Stimulated activated CD4-positive, alpha-beta T cell treated with anti-CD3 and anti-CD28 coated beads, Interleukin-12 subunit alpha, Interleukin-12 subunit beta, amount 100 ng/mL, for 24 hours (primary cell): ENCODE measurements around the gene ZSWIM9.
"Not testable (repeated sequence)": the region's sequence is repeated elsewhere in the genome, so short reads cannot be mapped to it uniquely, and the experiment has no call there.

ENCODE experiments used
- DNase-seq, 2 experiments: peaks; one replicate each; pipeline ENCODE4 v3.0.0-alpha.2; 2020; ENCODE audit warnings: low read depth in 2 of 2

Gene ZSWIM9

GRCh38 chr19:48213959-48214358 is 43.5 kb downstream of the ZSWIM9 start:
- DNase-seq: no peak

- DNase-seq: no peak
These were observed 46.5 kb downstream of the ZSWIM9 start for GRCh38 chr19:48216933-48217332.

DNA sequence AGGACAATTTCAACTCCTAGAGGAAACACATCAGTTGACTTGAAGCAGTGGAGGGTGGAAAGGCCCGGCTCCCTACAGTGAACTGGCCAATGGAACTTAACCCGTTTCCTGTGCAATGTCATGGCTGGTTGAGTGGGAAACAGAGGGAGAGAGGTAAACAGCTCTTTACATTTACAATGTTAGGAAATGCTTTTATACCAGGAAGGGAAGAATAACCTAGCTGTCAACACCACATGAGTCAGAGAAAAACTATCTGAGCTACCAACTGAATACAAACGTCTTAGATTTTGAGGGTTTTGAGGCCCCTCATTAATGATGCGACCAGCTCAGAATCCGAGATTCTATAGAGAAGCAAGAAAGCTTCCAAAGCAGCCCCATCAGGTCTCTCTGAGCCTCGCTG is 48.5 kb downstream of the ZSWIM9 start:
- no peak for DNase-seq

- DNase-seq: not testable (repeated sequence)
These were observed 50.3 kb downstream of the ZSWIM9 start for GRCh38 chr19:48220784-48221183.

DNA sequence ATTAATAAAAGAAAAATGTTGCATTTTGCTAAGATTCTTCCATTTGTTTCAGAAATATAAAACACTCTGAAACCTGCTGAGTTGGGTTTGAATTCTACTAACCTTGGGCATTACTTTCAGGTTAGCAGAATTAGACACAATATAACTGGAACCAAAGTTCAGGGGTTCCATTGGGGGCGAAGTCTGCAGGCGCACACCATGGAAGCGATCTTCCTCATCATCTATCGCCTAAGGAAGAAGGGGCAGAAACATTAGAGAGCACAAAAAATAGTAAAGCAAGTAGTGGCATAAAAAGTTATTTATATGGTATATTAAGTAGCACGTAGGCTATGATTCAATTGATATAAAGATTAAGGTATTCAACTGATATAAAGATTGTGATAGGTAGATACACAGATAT is 51.1 kb downstream of the ZSWIM9 start:
- no peak for DNase-seq

- no peak for DNase-seq
These were observed 60.2 kb downstream of the ZSWIM9 start for GRCh38 chr19:48230555-48231129.

- DNase-seq: no peak
These were observed 66.6 kb downstream of the ZSWIM9 start for GRCh38 chr19:48237057-48237456.

GRCh38 chr19:48239120-48239519 is 68.6 kb downstream of the ZSWIM9 start:
- DNase-seq: no peak

DNA sequence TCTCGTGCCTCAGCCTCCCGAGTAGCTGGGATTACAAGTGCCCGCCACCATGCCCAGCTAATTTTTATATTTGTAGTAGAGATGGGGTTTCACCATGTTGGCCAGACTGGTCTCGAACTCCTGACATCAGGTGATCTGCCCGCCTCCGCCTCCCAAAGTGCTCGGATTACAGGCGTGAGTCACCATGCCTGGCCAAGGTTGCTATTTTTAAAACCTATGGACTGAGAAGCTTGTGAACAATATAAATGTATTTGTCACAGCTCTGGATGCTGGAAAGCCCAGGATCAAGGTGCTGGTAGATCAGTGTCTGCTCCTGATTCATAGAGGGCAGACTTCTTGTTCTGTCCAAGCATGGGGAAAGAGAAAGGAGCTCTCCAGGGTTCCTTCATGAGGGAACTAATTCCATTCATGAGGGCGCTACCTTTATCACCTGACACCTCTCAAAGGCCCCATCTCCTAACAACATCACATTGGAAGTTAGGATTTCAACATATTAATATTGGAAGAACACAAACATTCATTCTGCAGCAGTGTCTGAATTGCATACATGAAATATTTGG is 69.2 kb downstream of the ZSWIM9 start:
- DNase-seq: no peak

DNA sequence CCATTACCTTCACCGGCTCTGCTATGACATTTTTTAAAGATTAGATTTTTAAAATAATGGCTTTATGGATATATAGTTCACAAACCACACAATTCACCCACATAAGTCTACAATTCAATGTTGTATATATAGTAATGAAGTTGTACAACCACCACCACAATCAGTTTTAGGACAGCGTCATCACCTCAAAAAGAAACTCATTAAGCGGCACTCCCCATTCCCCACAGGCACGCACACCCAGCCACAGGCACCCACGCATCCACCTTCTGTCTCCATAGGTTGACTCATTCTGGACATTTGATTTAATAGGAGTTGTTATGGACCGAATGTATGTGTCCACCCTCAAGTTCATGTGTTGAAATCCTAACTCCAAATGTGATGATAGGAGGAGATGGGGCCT is 71.3 kb downstream of the ZSWIM9 start:
- not testable (repeated sequence) for DNase-seq

GRCh38 chr19:48244281-48244680 is 73.8 kb downstream of the ZSWIM9 start:
- no peak for DNase-seq

GRCh38 chr19:48246101-48246500 is 75.6 kb downstream of the ZSWIM9 start:
- DNase-seq: no peak

- DNase-seq: no peak
These were observed 76.7 kb downstream of the ZSWIM9 start for GRCh38 chr19:48247212-48247611.
